ENCODE results near the gene CCT3. TPM values are rescaled to one million over a fixed set of nuclear protein-coding genes. Genes with fewer than 3 reads are reported as not detected.
A peak's percentile ranks its signal among the peaks of the same experiment; 100 is the strongest.

CCT3 gene
- total RNA-seq, 1 experiment from 2014 or later = 451 TPM

DNA sequence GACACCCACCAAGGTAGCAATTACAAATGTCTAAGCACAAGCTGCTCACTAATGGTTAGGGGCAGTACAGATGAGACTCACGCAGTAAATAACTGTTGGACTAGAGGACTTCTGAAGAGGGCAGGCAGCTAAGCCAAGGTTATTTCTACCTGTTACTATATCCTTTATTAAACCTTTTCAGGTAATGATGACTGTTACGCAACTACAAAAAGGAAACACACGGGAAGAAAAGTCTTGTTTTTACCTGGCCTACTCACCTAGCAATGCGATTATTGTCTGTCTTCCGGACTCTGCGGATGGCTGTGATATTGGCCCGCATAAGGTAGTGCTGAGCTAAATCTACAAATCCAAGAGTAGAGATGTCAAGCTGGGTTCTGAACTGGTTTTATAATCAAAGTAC lies 21.2 kb downstream of the CCT3 start:
- no peak for ATAC-seq
- in situ Hi-C loops (cut with HindIII; ENCODE audit: low pct_unique_long_range_greater_than_20kb, low sequenced_read_pairs) = no loop called here
- no peaks in the 10 kb centered on the region for H3K9me3 ChIP-seq (ENCODE audit: control insufficient read depth, insufficient read depth, low read depth, low read length)
- POLR2A ChIA-PET = no interaction called here
- BruUV-seq (replicated peaks) = no TSS peak
- H3K27ac ChIP-seq (ENCODE audit: low read length) = no peak overlapping the region
- intact Hi-C loops (cut with micrococcal nuclease; ENCODE audit: unreplicated experiment) = no loop called here
- H3K36me3 ChIP-seq (ENCODE audit: control insufficient read depth, insufficient read depth, low read length) = peaks cover 60% of the 10 kb centered on the region
- no peaks in the 10 kb centered on the region for H3K4me1 ChIP-seq (ENCODE audit: control insufficient read depth, insufficient read depth, low read length)
- no peak for DNase-seq (ENCODE audit: low read depth, low spot score)
- H3K27me3 ChIP-seq (ENCODE audit: control insufficient read depth, insufficient read depth, low read length) = no peaks in the 10 kb centered on the region
- no peak for TF ChIP-seq REST (IDR thresholded peaks at IDR 0.05; ENCODE audit: insufficient read depth in 1 of 2, low read depth in 2 of 2, low read length in 1 of 2)
- no peak for TF ChIP-seq TCF7L2 (IDR thresholded peaks at IDR 0.05; ENCODE audit: low read depth, low read length)
- TF ChIP-seq, protein P1, sequence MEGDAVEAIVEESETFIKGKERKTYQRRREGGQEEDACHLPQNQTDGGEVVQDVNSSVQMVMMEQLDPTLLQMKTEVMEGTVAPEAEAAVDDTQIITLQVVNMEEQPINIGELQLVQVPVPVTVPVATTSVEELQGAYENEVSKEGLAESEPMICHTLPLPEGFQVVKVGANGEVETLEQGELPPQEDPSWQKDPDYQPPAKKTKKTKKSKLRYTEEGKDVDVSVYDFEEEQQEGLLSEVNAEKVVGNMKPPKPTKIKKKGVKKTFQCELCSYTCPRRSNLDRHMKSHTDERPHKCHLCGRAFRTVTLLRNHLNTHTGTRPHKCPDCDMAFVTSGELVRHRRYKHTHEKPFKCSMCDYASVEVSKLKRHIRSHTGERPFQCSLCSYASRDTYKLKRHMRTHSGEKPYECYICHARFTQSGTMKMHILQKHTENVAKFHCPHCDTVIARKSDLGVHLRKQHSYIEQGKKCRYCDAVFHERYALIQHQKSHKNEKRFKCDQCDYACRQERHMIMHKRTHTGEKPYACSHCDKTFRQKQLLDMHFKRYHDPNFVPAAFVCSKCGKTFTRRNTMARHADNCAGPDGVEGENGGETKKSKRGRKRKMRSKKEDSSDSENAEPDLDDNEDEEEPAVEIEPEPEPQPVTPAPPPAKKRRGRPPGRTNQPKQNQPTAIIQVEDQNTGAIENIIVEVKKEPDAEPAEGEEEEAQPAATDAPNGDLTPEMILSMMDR (IDR thresholded peaks at IDR 0.05) = no peak
- TF ChIP-seq POLR2AphosphoS5 (IDR thresholded peaks at IDR 0.05; ENCODE audit: low read depth, low read length) = no peak
- no peak for TF ChIP-seq SIN3A (IDR thresholded peaks at IDR 0.05; ENCODE audit: borderline replicate concordance, insufficient read depth, low read depth, low read length)
- H3K4me3 ChIP-seq (ENCODE audit: low read depth in 2 of 2, low read length in 2 of 2) = no peak overlapping the region
- CTCF ChIA-PET = no interaction called here

- H3K4me3 ChIP-seq (ENCODE audit: low read depth in 2 of 2, low read length in 2 of 2) = no peak overlapping the region
- H3K36me3 ChIP-seq (ENCODE audit: control insufficient read depth, insufficient read depth, low read length) = peaks cover 45% of the 10 kb centered on the region
- ATAC-seq (peak; percentile 43), DNase-seq (ENCODE audit: low read depth, low spot score) (no peak)
- intact Hi-C loops (cut with micrococcal nuclease; ENCODE audit: unreplicated experiment) (no loop called here), in situ Hi-C loops (cut with HindIII; ENCODE audit: low pct_unique_long_range_greater_than_20kb, low sequenced_read_pairs) (no loop called here)
- no peak for TF ChIP-seq TCF7L2 (IDR thresholded peaks at IDR 0.05; ENCODE audit: low read depth, low read length)
- no peak for TF ChIP-seq SIN3A (IDR thresholded peaks at IDR 0.05; ENCODE audit: borderline replicate concordance, insufficient read depth, low read depth, low read length)
- TF ChIP-seq, protein P1 (IDR thresholded peaks at IDR 0.05) = no peak
- TF ChIP-seq POLR2AphosphoS5 (IDR thresholded peaks at IDR 0.05; ENCODE audit: low read depth, low read length) = peak; percentile 37; the same call in 1 of the 2 replicates
- TF ChIP-seq REST (IDR thresholded peaks at IDR 0.05; ENCODE audit: insufficient read depth in 1 of 2, low read depth in 2 of 2, low read length in 1 of 2) = no peak
- H3K4me1 ChIP-seq (ENCODE audit: control insufficient read depth, insufficient read depth, low read length) = no peaks in the 10 kb centered on the region
- H3K27me3 ChIP-seq (ENCODE audit: control insufficient read depth, insufficient read depth, low read length) = no peaks in the 10 kb centered on the region
- H3K9me3 ChIP-seq (ENCODE audit: control insufficient read depth, insufficient read depth, low read depth, low read length) = no peaks in the 10 kb centered on the region
- ChIA-PET CTCF (no interaction called here), POLR2A (no interaction called here)
- H3K27ac ChIP-seq (ENCODE audit: low read length) = no peak overlapping the region
- BruUV-seq (replicated peaks) = no TSS peak
Observed at GRCh38 chr1:156310962-156311361, 27.1 kb downstream of the CCT3 start.

All from Panc1 (cell line).